Stomach (tissue), 9 donors: ENCODE data around the gene SLC5A1. TPM values are rescaled to one million over a fixed set of nuclear protein-coding genes. Genes with fewer than 3 reads are reported as not detected.

ENCODE experiments used
- DNase-seq, 2 donors: peaks; one replicate each; pipeline versions ENCODE4 v3.0.0 to v3.0.0-alpha.2; 2013 to 2019
- H3K27ac ChIP-seq, 5 donors: fragments of 200-600 bp in 4 of 5; sonication (generic) in 4 of 5; one replicate each; pipeline ENCODE4 v1.5.1; 2013 to 2019; ENCODE audit warnings: mild to moderate bottlenecking in 1 of 5, moderate library complexity in 1 of 5
- H3K27me3 ChIP-seq, 3 donors: fragments of 200-600 bp; sonication (generic); one replicate each; pipeline ENCODE4 v1.5.1; 2017 to 2019; ENCODE audit warnings: mixed run types in 1 of 3
- H3K36me3 ChIP-seq, 4 donors: fragments of 200-600 bp; sonication (generic); 1 replicate in 3 of 4; 2 replicates in 1 of 4; pipeline ENCODE4 v1.5.1; 2016 to 2019
- H3K4me1 ChIP-seq, 4 donors: fragments of 200-600 bp; sonication (generic); one replicate each; pipeline ENCODE4 v1.5.1; 2016 to 2019
- H3K4me3 ChIP-seq, 4 donors: fragments of 200-600 bp; sonication (generic) in 3 of 4; one replicate each; pipeline ENCODE4 v1.5.1; 2016 to 2019; ENCODE audit warnings: mild to moderate bottlenecking in 1 of 4
- H3K9me3 ChIP-seq, 4 donors: fragments of 200-600 bp; sonication (generic); one replicate each; pipeline ENCODE4 v1.5.1; 2016 to 2019
- EP300 ChIP-seq: sonication (generic); formaldehyde crosslinking; IDR thresholded peaks from one replicate; pipeline ENCODE4 v1.6.1; 2017; ENCODE audit warnings: antibody characterized with exemption
- POLR2A ChIP-seq, 4 donors: fragments of 450-650 bp; IDR thresholded peaks; one replicate each; pipeline ENCODE4 v1.6.1; 2016; ENCODE audit warnings: antibody characterized with exemption in 4 of 4, control low read depth in 2 of 4, mild to moderate bottlenecking in 1 of 4, moderate library complexity in 1 of 4
- POLR2AphosphoS5 ChIP-seq, 3 donors: sonication (generic); formaldehyde crosslinking; IDR thresholded peaks; one replicate each; pipeline ENCODE4 v1.6.1; 2016; ENCODE audit warnings: antibody characterized with exemption in 3 of 3
- WGBS, 5 donors: extraction: QIAGEN DNeasy Blood & Tissue Kit in 3 of 5; methylation state at CpG; one replicate each; pipeline versions ENCODE4 v1.1.5 to v1.1.7; 2013 to 2018; 5-methylcytosine and 5-hydroxymethylcytosine counted together
- intact Hi-C: fragments of 100-400 bp; cut with DNase I; formaldehyde crosslinking; loops from one replicate; pipeline ENCODE4 v1.15.1; 2023; ENCODE audit warnings: low total_unique reads
- polyA plus RNA-seq, 3 donors: library from polyadenylated mRNA; stranded (reverse); fragments of 200-250 nt; gene quantifications; one replicate each; pipeline ENCODE4 v1.2.3, GENCODE V29; 2013
- total RNA-seq, 5 donors: library from RNA; depleted of rRNA; stranded (reverse); fragments of >200 nt; gene quantifications; one replicate each; pipeline versions ENCODE4 v1.1.0 to v1.2.3, GENCODE V29; 2014 to 2016
- TF ChIP-seq, protein P1 (sequence below), 7 experiments: fragments of 450-650 bp in 4 of 7; fragments of 200-600 bp in 3 of 7; sonication (generic) in 3 of 7; IDR thresholded peaks; one replicate each; pipeline ENCODE4 v1.5.1; 2016 to 2019; ENCODE audit warnings: antibody characterized with exemption in 7 of 7, control low read depth in 2 of 7, mild to moderate bottlenecking in 1 of 7
- donor health status: healthy with polysubstance abuse.
- donor health status: Bipolar disorder and iron deficiency.
- donor health status: healthy.

Gene SLC5A1
- total and polyA plus RNA-seq, 8 donors, result 0.68 to 13.8 (median 2.3) TPM; not detected in 3

DNA sequence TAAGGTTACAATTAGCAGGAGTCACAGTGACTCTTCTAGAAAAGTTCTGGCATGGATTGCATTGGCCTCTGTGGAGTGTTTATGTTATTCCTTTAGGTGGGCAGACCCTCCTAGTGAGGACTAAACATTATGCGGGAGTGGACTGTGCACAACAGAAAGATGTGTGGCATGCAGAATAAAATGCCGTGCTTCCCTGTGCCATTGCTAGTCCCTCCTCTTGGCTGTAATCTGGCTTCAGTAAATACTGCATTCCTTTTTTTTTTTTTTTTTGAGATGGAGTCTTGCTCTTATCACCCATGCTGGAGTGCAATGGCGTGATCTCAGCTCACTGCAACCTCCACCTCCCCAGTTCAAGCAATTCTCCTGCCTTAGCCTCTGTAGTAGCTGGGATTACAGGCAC lies 45.0 kb downstream of the SLC5A1 start:
- Histone ChIP-seq H3K4me1 (peaks cover 0 to 11% (median 2%) of the 10 kb centered on the region in 4 donors), H3K27me3 (no peaks in the 10 kb centered on the region), H3K27ac (no peak overlapping the region), H3K36me3 (no peaks in the 10 kb centered on the region), H3K9me3 (no peaks in the 10 kb centered on the region), H3K4me3 (no peak overlapping the region)
- DNase-seq, result peak in 1 of 2 donors; percentile 13
- TF ChIP-seq, protein P1, sequence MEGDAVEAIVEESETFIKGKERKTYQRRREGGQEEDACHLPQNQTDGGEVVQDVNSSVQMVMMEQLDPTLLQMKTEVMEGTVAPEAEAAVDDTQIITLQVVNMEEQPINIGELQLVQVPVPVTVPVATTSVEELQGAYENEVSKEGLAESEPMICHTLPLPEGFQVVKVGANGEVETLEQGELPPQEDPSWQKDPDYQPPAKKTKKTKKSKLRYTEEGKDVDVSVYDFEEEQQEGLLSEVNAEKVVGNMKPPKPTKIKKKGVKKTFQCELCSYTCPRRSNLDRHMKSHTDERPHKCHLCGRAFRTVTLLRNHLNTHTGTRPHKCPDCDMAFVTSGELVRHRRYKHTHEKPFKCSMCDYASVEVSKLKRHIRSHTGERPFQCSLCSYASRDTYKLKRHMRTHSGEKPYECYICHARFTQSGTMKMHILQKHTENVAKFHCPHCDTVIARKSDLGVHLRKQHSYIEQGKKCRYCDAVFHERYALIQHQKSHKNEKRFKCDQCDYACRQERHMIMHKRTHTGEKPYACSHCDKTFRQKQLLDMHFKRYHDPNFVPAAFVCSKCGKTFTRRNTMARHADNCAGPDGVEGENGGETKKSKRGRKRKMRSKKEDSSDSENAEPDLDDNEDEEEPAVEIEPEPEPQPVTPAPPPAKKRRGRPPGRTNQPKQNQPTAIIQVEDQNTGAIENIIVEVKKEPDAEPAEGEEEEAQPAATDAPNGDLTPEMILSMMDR (IDR thresholded peaks at IDR 0.05), result no peak
- 14 to 46% (median 29%) methylated on average over 3 of the region's 3 CpGs for WGBS, 5 donors
- intact Hi-C loops, result loop anchor here (10.0 kb wide), 1 partner anchor 103 kb away; no protein-coding TSS in a partner anchor

DNA sequence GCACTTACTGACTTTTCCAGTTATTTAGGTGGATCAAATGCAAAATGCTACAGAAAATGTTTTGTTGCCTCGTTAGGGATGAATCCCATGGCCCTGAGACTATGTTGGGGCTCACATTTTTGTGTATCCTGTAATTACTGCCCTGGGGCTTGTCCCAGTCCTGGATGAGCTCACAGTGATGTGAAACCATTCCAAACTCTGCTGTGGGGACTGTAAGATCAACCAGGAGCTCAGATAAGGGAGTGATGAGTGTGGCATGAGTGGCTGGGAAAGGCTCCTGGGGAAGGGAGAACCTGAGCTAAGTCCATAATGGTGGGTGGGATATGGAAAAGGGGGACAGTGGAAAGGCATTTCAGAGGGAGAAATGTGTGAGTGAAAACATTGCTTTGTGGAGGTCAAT lies 54.0 kb downstream of the SLC5A1 start:
- H3K36me3 ChIP-seq, result no peaks in the 10 kb centered on the region
- H3K9me3 ChIP-seq, result no peaks in the 10 kb centered on the region
- no peaks in the 10 kb centered on the region for H3K4me1 ChIP-seq
- DNase-seq, result no peak
- TF ChIP-seq POLR2AphosphoS5 (IDR thresholded peaks at IDR 0.05) (no peak), EP300 (no peak), POLR2A (IDR thresholded peaks at IDR 0.05) (no peak)
- TF ChIP-seq, protein P1 (IDR thresholded peaks at IDR 0.05), result no peak
- no peak overlapping the region for H3K4me3 ChIP-seq
- peaks cover 0 to 18% (median 0%) of the 10 kb centered on the region in 3 donors for H3K27me3 ChIP-seq
- WGBS, 5 donors, result 44 to 61% (median 47%) methylated on average over 1 of the region's 1 CpG
- H3K27ac ChIP-seq, result no peak overlapping the region
- intact Hi-C loops, result no loop called here

DNA sequence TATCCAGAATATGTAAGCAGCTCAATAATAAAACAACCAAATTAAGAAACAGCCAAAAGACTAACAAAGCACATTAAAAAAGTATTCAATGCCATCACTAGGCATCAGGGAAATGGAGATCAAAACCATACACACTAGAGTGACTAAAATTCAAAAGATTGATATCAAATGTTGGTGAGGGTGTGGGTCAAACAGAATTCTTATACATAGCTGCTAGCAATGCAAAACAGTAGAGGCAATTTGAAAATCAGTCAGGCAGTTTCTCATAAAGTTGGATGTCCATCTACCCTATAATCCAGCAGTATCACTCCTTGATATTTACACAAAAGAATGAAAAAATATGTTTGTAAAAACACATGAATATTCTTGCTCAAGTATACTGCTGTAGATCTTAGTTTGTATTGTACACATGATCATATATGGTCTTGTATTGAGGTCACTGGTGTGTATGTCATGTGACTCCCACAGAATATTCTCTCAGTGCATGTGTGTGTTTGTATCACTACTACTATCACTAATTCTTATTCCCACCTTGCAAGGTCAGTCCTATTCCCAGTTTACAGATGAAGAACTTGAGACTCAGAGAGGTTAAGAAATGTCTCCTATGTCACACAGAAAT lies 54.9 kb downstream of the SLC5A1 start:
- no peaks in the 10 kb centered on the region for H3K9me3 ChIP-seq
- intact Hi-C loops, result no loop called here
- no peak overlapping the region for H3K4me3 ChIP-seq
- DNase-seq, result no peak
- TF ChIP-seq POLR2AphosphoS5 (IDR thresholded peaks at IDR 0.05), result no peak
- TF ChIP-seq, protein P1 (IDR thresholded peaks at IDR 0.05), result no peak
- no peak for TF ChIP-seq EP300
- TF ChIP-seq POLR2A (IDR thresholded peaks at IDR 0.05), result no peak
- peaks cover 0 to 18% (median 0%) of the 10 kb centered on the region in 3 donors for H3K27me3 ChIP-seq
- no peak overlapping the region for H3K27ac ChIP-seq
- H3K36me3 ChIP-seq, result no peaks in the 10 kb centered on the region
- H3K4me1 ChIP-seq, result no peaks in the 10 kb centered on the region

DNA sequence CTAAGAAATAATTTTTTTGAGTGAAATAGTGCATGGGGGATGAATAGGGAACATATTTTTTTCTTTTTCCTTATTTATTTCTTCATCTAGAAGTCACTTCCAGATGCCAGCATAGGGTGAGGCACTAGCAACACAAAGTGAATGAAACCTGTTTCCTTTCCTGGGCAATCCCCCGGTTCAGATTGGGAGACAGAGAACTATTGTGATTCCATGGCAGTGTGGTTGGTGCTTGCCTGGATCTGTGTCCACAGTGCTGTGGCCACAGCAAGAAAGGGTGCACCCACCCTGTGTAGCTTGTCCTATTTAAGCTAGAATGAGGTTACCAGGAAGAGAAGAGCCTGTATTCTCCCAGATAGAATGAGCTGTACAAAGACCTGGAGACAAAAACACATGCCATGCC lies 57.6 kb downstream of the SLC5A1 start:
- Histone ChIP-seq H3K4me1 (no peaks in the 10 kb centered on the region), H3K27ac (no peak overlapping the region), H3K9me3 (no peaks in the 10 kb centered on the region), H3K27me3 (peaks cover 0 to 18% (median 0%) of the 10 kb centered on the region in 3 donors), H3K36me3 (no peaks in the 10 kb centered on the region), H3K4me3 (no peak overlapping the region)
- no peak for TF ChIP-seq EP300
- TF ChIP-seq POLR2AphosphoS5 (IDR thresholded peaks at IDR 0.05), result no peak
- TF ChIP-seq, protein P1 (IDR thresholded peaks at IDR 0.05), result no peak
- no peak for TF ChIP-seq POLR2A (IDR thresholded peaks at IDR 0.05)
- peak in 1 of 2 donors; percentile 16 for DNase-seq
- 24 to 50% (median 30%) methylated on average over 1 of the region's 1 CpG for whole genome bisulfite sequencing, 5 donors
- intact Hi-C loops, result no loop called here
